AG04450 (cell line): ENCODE measurements around the gene KHSRP. TPM values are rescaled to one million over a fixed set of nuclear protein-coding genes. Genes with fewer than 3 reads are reported as not detected.

ENCODE experiments used
- CTCF ChIA-PET: fragments of 300-600, 350-600 bp; formaldehyde crosslinking; extraction: SDS; loops from one replicate; lab custom pipeline; 2022; ENCODE audit warnings: antibody characterized with exemption, inconsistent platforms; lab: Charles Lee
- POLR2A ChIA-PET: fragments of 350-600 bp; formaldehyde crosslinking; extraction: SDS; loops from one replicate; lab custom pipeline; 2021; ENCODE audit warnings: antibody characterized with exemption, inconsistent platforms; lab: Yijun Ruan, JAX
- DNase-seq: peaks from one replicate; pipeline ENCODE4 v3.0.0-alpha.2; 2011; ENCODE audit warnings: low read depth, low spot score
- H3K27ac ChIP-seq: one replicate; pipeline ENCODE4 v1.5.1; 2012; ENCODE audit warnings: low read depth, low read length, control low read depth
- H3K27me3 ChIP-seq: one replicate; pipeline ENCODE4 v1.6.0; 2012; ENCODE audit warnings: low read length; ENCODE audit not compliant: control insufficient read depth, insufficient read depth
- H3K4me3 ChIP-seq: 2 replicates; pipeline ENCODE4 v1.5.1; 2011; ENCODE audit warnings: mild to moderate bottlenecking, low read depth, low read length, control low read depth
- H3K9me3 ChIP-seq: 2 replicates; pipeline ENCODE4 v1.5.1; 2012; ENCODE audit warnings: low read length; ENCODE audit not compliant: control insufficient read depth, insufficient read depth
- CTCF ChIP-seq: IDR thresholded peaks from 2 replicates; pipeline ENCODE4 v1.5.1; 2011; ENCODE audit warnings: low read depth, low read length, control low read depth, inconsistent platforms
- polyA plus RNA-seq: library from polyadenylated mRNA; depleted of rRNA; stranded (reverse); fragments of >200 nt; gene quantifications from 2 replicates; pipeline ENCODE4 v1.2.3, GENCODE V29; 2011

Gene KHSRP
- polyA plus RNA-seq, 1 experiment: 57.0 TPM

GRCh38 chr19:6457958-6458694 is 33.5 kb upstream of the KHSRP start:
- Histone ChIP-seq H3K27ac (no peak overlapping the region), H3K4me3 (no peak overlapping the region), H3K9me3 (peaks cover 25% of the 10 kb centered on the region), H3K27me3 (no peaks in the 10 kb centered on the region)
- DNase-seq: no peak
- no peak for TF ChIP-seq CTCF
- ChIA-PET CTCF (no interaction called here), POLR2A (interaction anchor here (0.6 kb wide), 1 partner anchor 61 kb away, joined by 4 read pairs; no protein-coding TSS in a partner anchor)

GRCh38 chr19:6455924-6456323 is 31.3 kb upstream of the KHSRP start:
- H3K9me3 ChIP-seq: peaks cover 25% of the 10 kb centered on the region
- H3K27ac ChIP-seq: no peak overlapping the region
- no peak for DNase-seq
- CTCF ChIA-PET: no interaction called here
- no peaks in the 10 kb centered on the region for H3K27me3 ChIP-seq
- no peak for TF ChIP-seq CTCF
- H3K4me3 ChIP-seq: no peak overlapping the region
- POLR2A ChIA-PET: no interaction called here

GRCh38 chr19:6453951-6454565 is 29.4 kb upstream of the KHSRP start:
- no peaks in the 10 kb centered on the region for H3K27me3 ChIP-seq
- POLR2A ChIA-PET: no interaction called here
- CTCF ChIA-PET: no interaction called here
- TF ChIP-seq CTCF: no peak
- no peak overlapping the region for H3K4me3 ChIP-seq
- no peak for DNase-seq
- H3K27ac ChIP-seq: no peak overlapping the region
- H3K9me3 ChIP-seq: peaks cover 25% of the 10 kb centered on the region

GRCh38 chr19:6452899-6453298 is 28.3 kb upstream of the KHSRP start:
- Histone ChIP-seq H3K27me3 (no peaks in the 10 kb centered on the region), H3K27ac (no peak overlapping the region), H3K4me3 (no peak overlapping the region), H3K9me3 (peaks cover 25% of the 10 kb centered on the region)
- DNase-seq: no peak
- TF ChIP-seq CTCF: no peak
- ChIA-PET CTCF (no interaction called here), POLR2A (no interaction called here)

GRCh38 chr19:6452223-6452614 is 27.6 kb upstream of the KHSRP start:
- Histone ChIP-seq H3K4me3 (no peak overlapping the region), H3K27me3 (no peaks in the 10 kb centered on the region), H3K9me3 (peaks cover 25% of the 10 kb centered on the region), H3K27ac (no peak overlapping the region)
- DNase-seq: no peak
- TF ChIP-seq CTCF: no peak
- CTCF ChIA-PET: interaction anchor here (0.6 kb wide), 1 partner anchor 1442 kb away, joined by 4 read pairs; no protein-coding TSS in a partner anchor
- POLR2A ChIA-PET: no interaction called here
